HepG2 (cell line): Measurements from ENCODE around the gene CABLES2. TPM values are rescaled to one million over a fixed set of nuclear protein-coding genes. Genes with fewer than 3 reads are reported as not detected.

Source experiments
- AHDC1 ChIP-seq: sonication (generic); formaldehyde crosslinking; IDR thresholded peaks from 2 replicates; pipeline ENCODE4 v1.5.1; 2020; ENCODE audit warnings: mild to moderate bottlenecking, missing genetic modification reagents, borderline replicate concordance
- CREM ChIP-seq, 2 experiments: sonication (generic) in 1 of 2; formaldehyde crosslinking in 1 of 2; IDR thresholded peaks; 2 replicates each; pipeline versions ENCODE4 v1.4.0 to v1.6.1; 2016 to 2020; ENCODE audit warnings: antibody characterized with exemption in 1 of 2, mild to moderate bottlenecking in 1 of 2, missing genetic modification reagents in 1 of 2
- DPF2 ChIP-seq: sonication (generic); formaldehyde crosslinking; IDR thresholded peaks from 2 replicates; pipeline ENCODE4 v1.4.0; 2020; ENCODE audit warnings: mild to moderate bottlenecking, low read depth, missing genetic modification reagents, borderline replicate concordance
- HMGA1 ChIP-seq: sonication (generic); formaldehyde crosslinking; conservative IDR thresholded peaks from 2 replicates; pipeline ENCODE4 v1.4.0; 2020; ENCODE audit warnings: missing genetic modification reagents
- KLF9 ChIP-seq: IDR thresholded peaks from 2 replicates; pipeline ENCODE4 v1.6.1; 2016; ENCODE audit warnings: low read depth
- NFYC ChIP-seq: IDR thresholded peaks from 2 replicates; pipeline ENCODE4 v1.6.1; 2016; ENCODE audit warnings: missing genetic modification reagents, missing compliant biosample characterization
- NONO ChIP-seq, 2 experiments: fragments of 450-650 bp in 1 of 2; sonication (generic) in 1 of 2; formaldehyde crosslinking in 1 of 2; IDR thresholded peaks in 1 of 2; conservative IDR thresholded peaks in 1 of 2; 2 replicates each; pipeline versions ENCODE4 v1.6.1 to v1.8.0; 2017 to 2022; ENCODE audit warnings: mild to moderate bottlenecking in 1 of 2, missing genetic modification reagents in 1 of 2, moderate library complexity in 1 of 2
- PLRG1 ChIP-seq: fragments of 450-650 bp; conservative IDR thresholded peaks from 2 replicates; pipeline ENCODE4 v1.6.1; 2016
- SMAD3 ChIP-seq: sonication (generic); formaldehyde crosslinking; IDR thresholded peaks from 2 replicates; pipeline ENCODE4 v1.4.0; 2020; ENCODE audit warnings: missing genetic modification reagents
- ZBTB34 ChIP-seq: sonication (generic); formaldehyde crosslinking; IDR thresholded peaks from 2 replicates; pipeline ENCODE4 v1.8.0; 2022; ENCODE audit warnings: mild to moderate bottlenecking, missing genetic modification reagents
- ZFY ChIP-seq: sonication (generic); formaldehyde crosslinking; IDR thresholded peaks from 2 replicates; pipeline ENCODE4 v1.4.0; 2020; ENCODE audit warnings: missing genetic modification reagents
- ZHX2 ChIP-seq, 2 experiments: sonication (generic) in 1 of 2; formaldehyde crosslinking in 1 of 2; IDR thresholded peaks; 2 replicates each; pipeline versions ENCODE4 v1.6.1 to v1.9.0; 2014 to 2022; ENCODE audit warnings: antibody characterized with exemption in 1 of 2, borderline replicate concordance in 1 of 2, inconsistent platforms in 1 of 2, low read depth in 1 of 2, missing genetic modification reagents in 1 of 2
- ZNF12 ChIP-seq: sonication (generic); formaldehyde crosslinking; IDR thresholded peaks from 2 replicates; pipeline ENCODE4 v1.5.0; 2020; ENCODE audit warnings: missing genetic modification reagents
- ZNF343 ChIP-seq: sonication (generic); formaldehyde crosslinking; IDR thresholded peaks from 2 replicates; pipeline ENCODE4 v1.4.0; 2020; ENCODE audit warnings: mild to moderate bottlenecking, missing genetic modification reagents
- ZNF558 ChIP-seq: sonication (generic); formaldehyde crosslinking; IDR thresholded peaks from 2 replicates; pipeline ENCODE4 v1.9.0; 2022; ENCODE audit warnings: mild to moderate bottlenecking, missing genetic modification reagents, borderline replicate concordance
- polyA plus RNA-seq, 8 experiments: library from polyadenylated mRNA; depleted of rRNA in 3 of 8; stranded (reverse) in 7 of 8; unstranded in 1 of 8; fragments of >200 nt; fragmentation: Illumina TruSeq in 4 of 8; extraction: Trizol in 4 of 8; gene quantifications; 2 replicates each; pipeline versions ENCODE4 v1.2.1 to v1.2.3, GENCODE V29; 2011 to 2016; ENCODE audit warnings: low read depth in 4 of 8, missing spikeins in 1 of 8, mixed read lengths in 1 of 8; ENCODE audit not compliant: insufficient read depth in 1 of 8
- total RNA-seq, 5 experiments: library from RNA; depleted of rRNA; stranded (reverse); fragments of >200 nt; fragmentation: Illumina TruSeq; extraction: Trizol; gene quantifications; 2 replicates each; pipeline ENCODE4 v1.2.3, GENCODE V29; 2016; ENCODE audit warnings: low read depth in 1 of 5

The CABLES2 gene
- total and polyA plus RNA-seq, 2 of the 13 experiments (the other 11 are each of a cell fraction or from before 2014, with no cell fraction given) = 5.2 to 9.7 TPM

- TF ChIP-seq ZHX2 (IDR thresholded peaks at IDR 0.05; ENCODE audit: low read depth) = no peak
- TF ChIP-seq ZHX2 (CRISPR knock-in tag; IDR thresholded peaks at IDR 0.05; ENCODE audit: borderline replicate concordance) = peak; percentile 86; the same call in 1 of the 2 replicates
- TF ChIP-seq SMAD3 (CRISPR knock-in tag) = peak; percentile 18; the same call in 1 of the 2 replicates
- no peak for TF ChIP-seq ZNF12 (CRISPR knock-in tag)
- no peak for TF ChIP-seq ZBTB34
- TF ChIP-seq ZNF558 (CRISPR knock-in tag) = peak; percentile 96
- no peak for TF ChIP-seq KLF9 (CRISPR knock-in tag)
- TF ChIP-seq PLRG1 = no peak
- TF ChIP-seq DPF2 (CRISPR knock-in tag) = peak; percentile 28; the same call in 1 of the 2 replicates
- no peak for TF ChIP-seq NONO (IDR thresholded peaks at IDR 0.05)
- peak; percentile 87 for TF ChIP-seq NONO (CRISPR knock-in tag; conservative IDR thresholded peaks at IDR 0.05)
- TF ChIP-seq AHDC1 = 0 out of 2 replicates have a peak, but pooled peaks have one; percentile 66
- peak; percentile 85 for TF ChIP-seq ZNF343 (CRISPR knock-in tag)
- no peak for TF ChIP-seq CREM (IDR thresholded peaks at IDR 0.05)
- no peak for TF ChIP-seq CREM (CRISPR knock-in tag; IDR thresholded peaks at IDR 0.05)
- no peak for TF ChIP-seq NFYC (CRISPR knock-in tag)
- TF ChIP-seq ZFY (CRISPR knock-in tag) = peak; percentile 95
- no peak for TF ChIP-seq HMGA1
These were observed 39.3 kb downstream of the CABLES2 start (continued) for GRCh38 chr20:62367633-62368391.
